ENCODE results near the gene CELF2.

CELF2 gene

DNA sequence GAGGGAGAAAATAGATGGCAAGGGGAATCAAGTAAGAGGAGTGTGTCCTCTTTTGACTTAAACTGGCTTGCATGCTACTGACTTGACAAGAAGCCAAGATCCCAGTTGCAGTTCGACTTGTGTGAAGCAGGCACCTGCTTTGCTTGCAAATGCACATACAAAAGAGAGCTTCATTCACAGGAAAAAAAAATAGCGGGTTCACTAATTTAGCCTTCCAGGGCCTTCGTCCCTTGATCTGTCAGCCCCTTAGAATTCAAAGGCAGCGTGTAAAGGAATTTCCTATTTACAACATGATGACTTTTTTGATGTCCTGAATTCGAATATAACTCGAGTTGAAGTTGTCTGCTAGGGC is 192.1 kb downstream of the CELF2 start:
- no peak overlapping the region for H3K4me2 ChIP-seq (ENCODE audit: low read length)
- 0 out of 2 replicates have a peak, but pooled peaks cover 3% of the 10 kb centered on the region for H4K20me1 ChIP-seq (ENCODE audit: control insufficient read depth, insufficient read depth, low read depth, low read length)

DNA sequence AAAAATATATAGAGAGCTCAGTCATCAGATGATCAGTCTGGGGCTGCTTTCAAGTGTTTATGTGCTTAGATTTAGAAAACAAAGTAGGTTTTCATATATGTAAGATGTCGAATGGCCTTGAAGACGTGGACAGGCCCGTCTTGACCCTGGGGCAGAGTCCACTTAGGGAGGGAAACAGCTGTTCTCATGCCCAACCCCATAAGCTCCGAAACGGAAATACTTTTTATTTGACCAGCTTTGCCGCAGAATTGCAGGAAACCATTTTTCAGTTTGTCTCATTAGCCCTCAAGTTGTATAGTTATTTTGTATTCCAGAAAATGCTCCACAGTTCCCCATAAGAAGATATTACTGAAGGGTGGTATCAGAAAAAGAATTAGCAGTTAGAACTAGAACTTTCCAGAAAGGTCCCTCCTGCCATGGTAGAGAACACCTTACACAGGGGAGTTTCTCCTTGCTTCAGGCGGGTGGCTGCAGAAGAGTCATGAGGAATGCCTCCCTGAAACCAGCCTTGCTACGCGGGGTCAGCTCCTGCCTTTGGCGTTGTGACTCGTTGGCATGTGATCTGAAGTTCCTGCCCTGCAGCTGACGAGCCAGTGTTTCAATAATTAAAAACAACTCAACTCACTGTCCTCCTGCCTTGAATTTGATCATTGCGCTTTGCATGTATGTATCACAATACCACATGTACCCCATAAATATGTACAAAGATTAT is 192.7 kb downstream of the CELF2 start:
- 0 out of 2 replicates have a peak, but pooled peaks cover 7% of the 10 kb centered on the region for H4K20me1 ChIP-seq (ENCODE audit: control insufficient read depth, insufficient read depth, low read depth, low read length)
- no peaks in the 10 kb centered on the region for H3K9me3 ChIP-seq (ENCODE audit: control insufficient read depth, insufficient read depth, low read length)
- peaks cover 41% of the 10 kb centered on the region for H3K27me3 ChIP-seq (ENCODE audit: control insufficient read depth, low read length)
- H3K27ac ChIP-seq (ENCODE audit: low read depth, low read length): no peak overlapping the region
- H3F3A ChIP-seq (ENCODE audit: control insufficient read depth, insufficient read depth): no peaks in the 10 kb centered on the region
- H3K4me3 ChIP-seq (ENCODE audit: low read length): no peak overlapping the region
- H3K4me1 ChIP-seq (ENCODE audit: control insufficient read depth, low read length): no peaks in the 10 kb centered on the region
- no peak for TF ChIP-seq EZH2phosphoT487 (IDR thresholded peaks at IDR 0.05; ENCODE audit: borderline replicate concordance, low read length)
- TF ChIP-seq, protein P1, sequence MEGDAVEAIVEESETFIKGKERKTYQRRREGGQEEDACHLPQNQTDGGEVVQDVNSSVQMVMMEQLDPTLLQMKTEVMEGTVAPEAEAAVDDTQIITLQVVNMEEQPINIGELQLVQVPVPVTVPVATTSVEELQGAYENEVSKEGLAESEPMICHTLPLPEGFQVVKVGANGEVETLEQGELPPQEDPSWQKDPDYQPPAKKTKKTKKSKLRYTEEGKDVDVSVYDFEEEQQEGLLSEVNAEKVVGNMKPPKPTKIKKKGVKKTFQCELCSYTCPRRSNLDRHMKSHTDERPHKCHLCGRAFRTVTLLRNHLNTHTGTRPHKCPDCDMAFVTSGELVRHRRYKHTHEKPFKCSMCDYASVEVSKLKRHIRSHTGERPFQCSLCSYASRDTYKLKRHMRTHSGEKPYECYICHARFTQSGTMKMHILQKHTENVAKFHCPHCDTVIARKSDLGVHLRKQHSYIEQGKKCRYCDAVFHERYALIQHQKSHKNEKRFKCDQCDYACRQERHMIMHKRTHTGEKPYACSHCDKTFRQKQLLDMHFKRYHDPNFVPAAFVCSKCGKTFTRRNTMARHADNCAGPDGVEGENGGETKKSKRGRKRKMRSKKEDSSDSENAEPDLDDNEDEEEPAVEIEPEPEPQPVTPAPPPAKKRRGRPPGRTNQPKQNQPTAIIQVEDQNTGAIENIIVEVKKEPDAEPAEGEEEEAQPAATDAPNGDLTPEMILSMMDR (IDR thresholded peaks at IDR 0.05; ENCODE audit: low read depth, low read length, poor library complexity, severe bottlenecking): no peak
- no peaks in the 10 kb centered on the region for H3K36me3 ChIP-seq (ENCODE audit: control insufficient read depth, low read length)
- H3K4me2 ChIP-seq (ENCODE audit: low read length): no peak overlapping the region
- H3K9me2 ChIP-seq (replicated peaks; ENCODE audit: control insufficient read depth, low read length): no peaks in the 10 kb centered on the region
- H3K79me2 ChIP-seq (ENCODE audit: control insufficient read depth, low read length): no peaks in the 10 kb centered on the region

More for the DNA sequence above, 192.1 kb downstream of the CELF2 start:
- no peaks in the 10 kb centered on the region for H3K9me3 ChIP-seq (ENCODE audit: control insufficient read depth, insufficient read depth, low read length)
- H3K27ac ChIP-seq (ENCODE audit: low read depth, low read length): no peak overlapping the region
- no peaks in the 10 kb centered on the region for H3F3A ChIP-seq (ENCODE audit: control insufficient read depth, insufficient read depth)
- H3K9me2 ChIP-seq (replicated peaks; ENCODE audit: control insufficient read depth, low read length): no peaks in the 10 kb centered on the region
- TF ChIP-seq, protein P1 (IDR thresholded peaks at IDR 0.05; ENCODE audit: low read depth, low read length, poor library complexity, severe bottlenecking): no peak
- TF ChIP-seq EZH2phosphoT487 (IDR thresholded peaks at IDR 0.05; ENCODE audit: borderline replicate concordance, low read length): no peak
- no peaks in the 10 kb centered on the region for H3K4me1 ChIP-seq (ENCODE audit: control insufficient read depth, low read length)
- no peak overlapping the region for H3K4me3 ChIP-seq (ENCODE audit: low read length)
- H3K36me3 ChIP-seq (ENCODE audit: control insufficient read depth, low read length): no peaks in the 10 kb centered on the region
- peaks cover 38% of the 10 kb centered on the region for H3K27me3 ChIP-seq (ENCODE audit: control insufficient read depth, low read length)
- H3K79me2 ChIP-seq (ENCODE audit: control insufficient read depth, low read length): no peaks in the 10 kb centered on the region

DNA sequence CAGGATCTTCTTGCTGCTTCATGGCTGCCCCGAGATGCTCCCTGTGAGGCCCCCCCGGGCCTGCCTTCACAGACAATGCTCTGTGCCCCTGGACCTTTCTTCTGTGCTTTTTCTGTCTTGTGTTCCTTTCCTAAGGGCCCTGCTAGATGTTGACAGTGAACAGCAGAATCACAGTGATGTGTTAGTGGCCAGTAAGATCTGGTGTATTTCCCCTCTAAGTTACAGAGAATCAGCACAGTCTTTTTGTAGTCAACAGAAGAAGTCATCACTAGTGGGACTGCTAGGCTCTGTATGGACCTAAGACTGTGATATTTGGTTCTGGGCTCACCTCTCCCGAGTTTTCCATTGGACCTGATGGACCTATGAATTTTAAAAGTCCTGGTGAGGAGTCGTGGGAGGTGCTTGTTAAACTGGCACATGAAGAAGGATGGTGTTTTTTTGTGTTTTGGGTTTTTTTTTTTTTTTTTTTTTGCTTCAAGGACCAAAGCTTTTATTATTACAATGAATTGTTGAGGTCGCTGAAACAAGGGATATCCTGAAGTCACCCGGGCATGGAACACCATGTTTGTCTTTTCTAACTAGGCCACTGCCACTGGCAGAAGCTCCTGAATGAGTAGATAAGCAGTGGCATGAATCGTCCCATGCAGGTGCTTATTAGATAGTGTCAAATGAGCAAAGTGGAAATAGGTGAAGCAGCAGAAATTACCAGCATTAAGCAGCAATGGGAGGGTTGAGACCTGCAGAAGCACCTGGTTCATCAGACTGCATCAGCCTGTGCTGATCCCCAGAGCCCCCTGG is 194.8 kb downstream of the CELF2 start:
- Histone ChIP-seq H3K79me2 (ENCODE audit: control insufficient read depth, low read length) (no peaks in the 10 kb centered on the region), H3F3A (ENCODE audit: control insufficient read depth, insufficient read depth) (no peaks in the 10 kb centered on the region), H3K27me3 (ENCODE audit: control insufficient read depth, low read length) (peaks cover 39% of the 10 kb centered on the region), H3K4me3 (ENCODE audit: low read length) (no peak overlapping the region), H3K4me2 (ENCODE audit: low read length) (no peak overlapping the region), H3K4me1 (ENCODE audit: control insufficient read depth, low read length) (no peaks in the 10 kb centered on the region), H3K27ac (ENCODE audit: low read depth, low read length) (no peak overlapping the region), H3K9me2 (replicated peaks; ENCODE audit: control insufficient read depth, low read length) (no peaks in the 10 kb centered on the region), H4K20me1 (ENCODE audit: control insufficient read depth, insufficient read depth, low read depth, low read length) (0 out of 2 replicates have a peak, but pooled peaks cover 7% of the 10 kb centered on the region), H3K9me3 (ENCODE audit: control insufficient read depth, insufficient read depth, low read length) (no peaks in the 10 kb centered on the region), H3K36me3 (ENCODE audit: control insufficient read depth, low read length) (no peaks in the 10 kb centered on the region)
- no peak for TF ChIP-seq EZH2phosphoT487 (IDR thresholded peaks at IDR 0.05; ENCODE audit: borderline replicate concordance, low read length)
- TF ChIP-seq, protein P1 (IDR thresholded peaks at IDR 0.05; ENCODE audit: low read depth, low read length, poor library complexity, severe bottlenecking): no peak

Data from DOHH2 (cell line).